OCI-LY1 (cell line): Measurements from ENCODE around the gene SRD5A3.

Source experiments
- H2AFZ ChIP-seq: fragments of 200-600 bp; sonication (generic), shearing (Covaris generic); 2 replicates; pipeline ENCODE4 v1.6.0; 2014; ENCODE audit warnings: antibody characterized with exemption, mild to moderate bottlenecking, low read length
- H3F3A ChIP-seq: fragments of 200-600 bp; sonication (generic), shearing (Covaris generic); 2 replicates; pipeline ENCODE4 v1.6.0; 2014; ENCODE audit warnings: mild to moderate bottlenecking, antibody characterized with exemption, low read length, moderate library complexity; ENCODE audit not compliant: insufficient read depth
- H3K27ac ChIP-seq: fragments of 200-600 bp; sonication (generic); 2 replicates; pipeline ENCODE4 v1.5.1; 2014; ENCODE audit warnings: low read length, mixed run types, mild to moderate bottlenecking, low read depth; ENCODE audit not compliant: poor library complexity, severe bottlenecking
- H3K27me3 ChIP-seq: fragments of 200-600 bp; sonication (generic); 2 replicates; pipeline ENCODE4 v1.6.0; 2014; ENCODE audit warnings: antibody characterized with exemption, mild to moderate bottlenecking, low read length, moderate library complexity; ENCODE audit not compliant: insufficient read depth
- H3K36me3 ChIP-seq: fragments of 200-600 bp; sonication (generic); 2 replicates; pipeline ENCODE4 v1.6.1; 2014; ENCODE audit warnings: mild to moderate bottlenecking, antibody characterized with exemption, low read length, moderate library complexity, mixed read lengths; ENCODE audit not compliant: insufficient read depth
- H3K4me1 ChIP-seq: fragments of 200-600 bp; sonication (generic); 2 replicates; pipeline ENCODE4 v1.5.1; 2014; ENCODE audit warnings: mild to moderate bottlenecking, low read length, moderate library complexity; ENCODE audit not compliant: insufficient read depth, severe bottlenecking
- H3K4me2 ChIP-seq: fragments of 200-600 bp; sonication (generic), shearing (Covaris generic); 2 replicates; pipeline ENCODE4 v1.6.1; 2014; ENCODE audit warnings: low read length
- H3K4me3 ChIP-seq: fragments of 200-600 bp; sonication (generic); 2 replicates; pipeline ENCODE4 v1.5.1; 2014; ENCODE audit warnings: low read length, low read depth, mild to moderate bottlenecking, mixed read lengths; ENCODE audit not compliant: poor library complexity, severe bottlenecking
- H3K79me2 ChIP-seq: fragments of 200-600 bp; shearing (Covaris generic); 2 replicates; pipeline ENCODE4 v1.6.1; 2016; ENCODE audit warnings: mixed run types, low read length, mixed read lengths; ENCODE audit not compliant: insufficient read depth
- H3K9ac ChIP-seq: fragments of 200-600 bp; sonication (generic), shearing (Covaris generic); 2 replicates; pipeline ENCODE4 v1.6.1; 2014; ENCODE audit warnings: mild to moderate bottlenecking, low read length, mixed read lengths
- H3K9me2 ChIP-seq: fragments of 200-600 bp; sonication (generic), shearing (Covaris generic); 2 replicates; pipeline ENCODE4 v1.6.1; 2014; ENCODE audit warnings: low read depth, mild to moderate bottlenecking, low read length, mixed read lengths
- H3K9me3 ChIP-seq: fragments of 200-600 bp; shearing (Covaris generic); 2 replicates; pipeline ENCODE4 v1.6.1; 2014; ENCODE audit warnings: low read length, mixed read lengths
- H4K20me1 ChIP-seq: fragments of 200-600 bp; sonication (generic), shearing (Covaris generic); 2 replicates; pipeline ENCODE4 v1.6.0; 2016; ENCODE audit warnings: mild to moderate bottlenecking, low read length; ENCODE audit not compliant: insufficient read depth
- EZH2 ChIP-seq: fragments of 200-600 bp; sonication (generic), shearing (Covaris generic); IDR thresholded peaks from 2 replicates; pipeline ENCODE4 v1.8.0; 2017; ENCODE audit warnings: borderline replicate concordance, mixed run types, mild to moderate bottlenecking, antibody characterized with exemption, low read length, moderate library complexity, mixed read lengths
- TF ChIP-seq, protein P1 (sequence below): fragments of 200-600 bp; sonication (generic), shearing (Covaris generic); IDR thresholded peaks from 2 replicates; pipeline ENCODE4 v1.5.1; 2017; ENCODE audit warnings: mild to moderate bottlenecking, antibody characterized with exemption, low read length, moderate library complexity, mixed read lengths

Gene SRD5A3

GRCh38 chr4:55337944-55338343 lies 8.1 kb upstream of the SRD5A3 start:
- no peak overlapping the region for H3K4me3 ChIP-seq
- no peaks in the 10 kb centered on the region for H3K9me3 ChIP-seq
- no peaks in the 10 kb centered on the region for H3K9me2 ChIP-seq
- H2AFZ ChIP-seq, result no peak overlapping the region
- H3K4me1 ChIP-seq, result no peaks in the 10 kb centered on the region
- H3K27me3 ChIP-seq, result no peaks in the 10 kb centered on the region
- no peak overlapping the region for H3K27ac ChIP-seq
- H3K36me3 ChIP-seq, result no peaks in the 10 kb centered on the region; the same call in 1 of the 2 replicates
- TF ChIP-seq, protein P1, sequence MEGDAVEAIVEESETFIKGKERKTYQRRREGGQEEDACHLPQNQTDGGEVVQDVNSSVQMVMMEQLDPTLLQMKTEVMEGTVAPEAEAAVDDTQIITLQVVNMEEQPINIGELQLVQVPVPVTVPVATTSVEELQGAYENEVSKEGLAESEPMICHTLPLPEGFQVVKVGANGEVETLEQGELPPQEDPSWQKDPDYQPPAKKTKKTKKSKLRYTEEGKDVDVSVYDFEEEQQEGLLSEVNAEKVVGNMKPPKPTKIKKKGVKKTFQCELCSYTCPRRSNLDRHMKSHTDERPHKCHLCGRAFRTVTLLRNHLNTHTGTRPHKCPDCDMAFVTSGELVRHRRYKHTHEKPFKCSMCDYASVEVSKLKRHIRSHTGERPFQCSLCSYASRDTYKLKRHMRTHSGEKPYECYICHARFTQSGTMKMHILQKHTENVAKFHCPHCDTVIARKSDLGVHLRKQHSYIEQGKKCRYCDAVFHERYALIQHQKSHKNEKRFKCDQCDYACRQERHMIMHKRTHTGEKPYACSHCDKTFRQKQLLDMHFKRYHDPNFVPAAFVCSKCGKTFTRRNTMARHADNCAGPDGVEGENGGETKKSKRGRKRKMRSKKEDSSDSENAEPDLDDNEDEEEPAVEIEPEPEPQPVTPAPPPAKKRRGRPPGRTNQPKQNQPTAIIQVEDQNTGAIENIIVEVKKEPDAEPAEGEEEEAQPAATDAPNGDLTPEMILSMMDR, result no peak
- TF ChIP-seq EZH2, result no peak
- H3K79me2 ChIP-seq, result no peaks in the 10 kb centered on the region
- H3F3A ChIP-seq, result no peaks in the 10 kb centered on the region
- no peaks in the 10 kb centered on the region for H4K20me1 ChIP-seq
- no peak overlapping the region for H3K9ac ChIP-seq
- H3K4me2 ChIP-seq, result no peak overlapping the region

DNA sequence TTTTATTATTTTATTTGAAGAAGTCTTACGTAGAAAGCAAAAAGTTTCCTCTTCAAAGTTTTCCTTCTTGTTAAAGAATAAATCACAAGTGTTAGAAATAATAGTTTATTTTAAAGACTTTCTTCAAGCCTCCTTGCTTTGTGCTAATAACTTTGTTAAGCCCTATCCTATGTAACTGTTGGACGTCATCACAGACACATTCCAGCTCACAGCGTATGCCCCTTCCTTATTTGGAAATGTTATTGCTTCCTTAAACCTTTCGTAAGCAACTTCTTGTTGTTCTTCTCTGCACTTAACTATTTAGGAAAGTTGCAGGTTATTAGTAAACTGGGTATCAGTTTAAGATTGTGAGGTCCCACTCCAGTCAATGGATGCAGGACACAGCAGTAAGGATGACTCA lies 7.6 kb upstream of the SRD5A3 start:
- Histone ChIP-seq H3F3A (no peaks in the 10 kb centered on the region), H3K79me2 (no peaks in the 10 kb centered on the region), H3K9me3 (no peaks in the 10 kb centered on the region), H3K27me3 (no peaks in the 10 kb centered on the region), H3K4me2 (no peak overlapping the region), H3K9me2 (no peaks in the 10 kb centered on the region), H3K36me3 (no peaks in the 10 kb centered on the region; the same call in 1 of the 2 replicates), H2AFZ (no peak overlapping the region), H4K20me1 (no peaks in the 10 kb centered on the region), H3K9ac (no peak overlapping the region), H3K27ac (no peak overlapping the region), H3K4me1 (no peaks in the 10 kb centered on the region), H3K4me3 (no peak overlapping the region)
- no peak for TF ChIP-seq EZH2
- TF ChIP-seq, protein P1, result no peak

- TF ChIP-seq, protein P1, result no peak
- Histone ChIP-seq H3F3A (peaks cover 4% of the 10 kb centered on the region; the same call in 1 of the 2 replicates), H3K27ac (no peak overlapping the region), H3K9me2 (no peaks in the 10 kb centered on the region), H3K27me3 (no peaks in the 10 kb centered on the region), H3K9ac (no peak overlapping the region), H3K36me3 (no peaks in the 10 kb centered on the region; the same call in 1 of the 2 replicates), H3K4me1 (peaks cover 1% of the 10 kb centered on the region), H4K20me1 (no peaks in the 10 kb centered on the region), H3K4me3 (no peak overlapping the region), H2AFZ (no peak overlapping the region), H3K9me3 (no peaks in the 10 kb centered on the region), H3K79me2 (no peaks in the 10 kb centered on the region), H3K4me2 (no peak overlapping the region)
These were observed 5.8 kb upstream of the SRD5A3 start for GRCh38 chr4:55340266-55340665.
